AG09319 (cell line): ENCODE data around the gene DNAJA3.
"Not testable (repeated sequence)": the region's sequence is repeated elsewhere in the genome, so short reads cannot be mapped to it uniquely, and the experiment has no call there.

Experiments used
- DNase-seq: peaks from one replicate; pipeline ENCODE4 v3.0.0-alpha.2; 2010; ENCODE audit warnings: low read depth; ENCODE audit errors: extremely low read depth
- CTCF ChIP-seq: IDR thresholded peaks from 2 replicates; pipeline ENCODE4 v1.5.1; 2011; ENCODE audit warnings: low read depth, mild to moderate bottlenecking, inconsistent platforms, low read length, moderate library complexity

The DNAJA3 gene

GRCh38 chr16:4389051-4389955 is 36.4 kb upstream of the DNAJA3 start:
- TF ChIP-seq CTCF: no peak
- DNase-seq: no peak

- DNase-seq: no peak
- no peak for TF ChIP-seq CTCF
Observed at GRCh38 chr16:4390266-4391260, 35.1 kb upstream of the DNAJA3 start.

- no peak for TF ChIP-seq CTCF
- no peak for DNase-seq
Observed at GRCh38 chr16:4391631-4392381, 33.9 kb upstream of the DNAJA3 start.

- DNase-seq: peak; percentile 79
- no peak for TF ChIP-seq CTCF
Observed at GRCh38 chr16:4392382-4393239, 33.1 kb upstream of the DNAJA3 start.

GRCh38 chr16:4393240-4393600 is 32.4 kb upstream of the DNAJA3 start:
- no peak for DNase-seq

GRCh38 chr16:4393850-4394249 is 31.8 kb upstream of the DNAJA3 start:
- not testable (repeated sequence) for DNase-seq

More at GRCh38 chr16:4393240-4393600, 32.4 kb upstream of the DNAJA3 start:
- no peak for TF ChIP-seq CTCF
